Vagina (tissue), 2 donors: Measurements from ENCODE around the gene NTM.

Experiments used
- CTCF ChIP-seq, 3 experiments: fragments of 450-650 bp in 2 of 3; fragments of 200-600 bp in 1 of 3; sonication (generic) in 1 of 3; IDR thresholded peaks; one replicate each; pipeline ENCODE4 v1.5.1; 2017 to 2019; ENCODE audit warnings: antibody characterized with exemption in 3 of 3, mild to moderate bottlenecking in 2 of 3, moderate library complexity in 2 of 3
- POLR2A ChIP-seq, 2 donors: fragments of 450-650 bp; IDR thresholded peaks; one replicate each; pipeline ENCODE4 v1.6.1; 2017; ENCODE audit warnings: antibody characterized with exemption in 2 of 2, mild to moderate bottlenecking in 2 of 2, moderate library complexity in 2 of 2
- POLR2AphosphoS5 ChIP-seq, 2 donors: sonication (generic); formaldehyde crosslinking; IDR thresholded peaks; one replicate each; pipeline ENCODE4 v1.9.0; 2017; ENCODE audit warnings: antibody characterized with exemption in 2 of 2, mild to moderate bottlenecking in 2 of 2, low read depth in 1 of 2; ENCODE audit not compliant: insufficient read depth in 1 of 2

DNA sequence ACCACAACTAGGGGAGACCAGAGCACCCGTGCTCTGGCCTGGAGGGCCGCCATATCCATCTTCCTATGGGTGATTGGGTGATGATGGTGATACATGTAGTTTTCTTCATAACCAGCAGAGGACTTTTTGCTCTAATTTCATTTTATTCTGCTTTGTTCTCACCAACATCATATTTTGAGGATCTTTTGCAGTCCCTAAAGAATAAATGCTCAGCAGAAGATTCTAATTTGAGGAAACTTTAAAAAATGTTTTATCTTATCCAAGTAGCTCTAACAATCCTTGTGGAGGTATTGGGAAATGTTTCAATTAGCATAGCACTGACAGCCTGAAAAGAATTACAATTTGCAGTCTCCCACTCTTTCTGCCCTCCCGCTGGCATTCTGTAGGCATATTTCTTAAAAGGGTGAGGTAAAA is 544.0 kb downstream of the NTM start:
- TF ChIP-seq CTCF (IDR thresholded peaks at IDR 0.05) (no peak), POLR2A (IDR thresholded peaks at IDR 0.05) (no peak), POLR2AphosphoS5 (IDR thresholded peaks at IDR 0.05; ENCODE audit: insufficient read depth in 1 of 2, low read depth in 1 of 2) (no peak)
